AG04449 (cell line): ENCODE data around the gene SLC16A5.

Source experiments
- CTCF ChIA-PET: fragments of 350-600 bp; formaldehyde crosslinking; extraction: SDS; loops from one replicate; lab custom pipeline; 2021; ENCODE audit warnings: antibody characterized with exemption; lab: Yijun Ruan, JAX
- POLR2A ChIA-PET: fragments of 400-600, 350-600 bp; formaldehyde crosslinking; extraction: SDS; loops from one replicate; lab custom pipeline; 2020; ENCODE audit warnings: antibody characterized with exemption, inconsistent platforms; lab: Yijun Ruan, JAX
- DNase-seq: peaks from one replicate; pipeline ENCODE4 v3.0.0-alpha.2; 2010; ENCODE audit warnings: low read depth, low spot score
- H3K4me3 ChIP-seq: 2 replicates; pipeline ENCODE4 v1.5.1; 2011; ENCODE audit warnings: low read depth, mild to moderate bottlenecking, control low read depth, low read length
- TF ChIP-seq, protein P1 (sequence below): IDR thresholded peaks from one replicate; pipeline ENCODE4 v1.5.1; 2011; ENCODE audit warnings: mild to moderate bottlenecking, moderate library complexity, low read length, control low read depth, inconsistent platforms; ENCODE audit not compliant: insufficient read depth; ENCODE audit errors: missing control alignments

The SLC16A5 gene

DNA sequence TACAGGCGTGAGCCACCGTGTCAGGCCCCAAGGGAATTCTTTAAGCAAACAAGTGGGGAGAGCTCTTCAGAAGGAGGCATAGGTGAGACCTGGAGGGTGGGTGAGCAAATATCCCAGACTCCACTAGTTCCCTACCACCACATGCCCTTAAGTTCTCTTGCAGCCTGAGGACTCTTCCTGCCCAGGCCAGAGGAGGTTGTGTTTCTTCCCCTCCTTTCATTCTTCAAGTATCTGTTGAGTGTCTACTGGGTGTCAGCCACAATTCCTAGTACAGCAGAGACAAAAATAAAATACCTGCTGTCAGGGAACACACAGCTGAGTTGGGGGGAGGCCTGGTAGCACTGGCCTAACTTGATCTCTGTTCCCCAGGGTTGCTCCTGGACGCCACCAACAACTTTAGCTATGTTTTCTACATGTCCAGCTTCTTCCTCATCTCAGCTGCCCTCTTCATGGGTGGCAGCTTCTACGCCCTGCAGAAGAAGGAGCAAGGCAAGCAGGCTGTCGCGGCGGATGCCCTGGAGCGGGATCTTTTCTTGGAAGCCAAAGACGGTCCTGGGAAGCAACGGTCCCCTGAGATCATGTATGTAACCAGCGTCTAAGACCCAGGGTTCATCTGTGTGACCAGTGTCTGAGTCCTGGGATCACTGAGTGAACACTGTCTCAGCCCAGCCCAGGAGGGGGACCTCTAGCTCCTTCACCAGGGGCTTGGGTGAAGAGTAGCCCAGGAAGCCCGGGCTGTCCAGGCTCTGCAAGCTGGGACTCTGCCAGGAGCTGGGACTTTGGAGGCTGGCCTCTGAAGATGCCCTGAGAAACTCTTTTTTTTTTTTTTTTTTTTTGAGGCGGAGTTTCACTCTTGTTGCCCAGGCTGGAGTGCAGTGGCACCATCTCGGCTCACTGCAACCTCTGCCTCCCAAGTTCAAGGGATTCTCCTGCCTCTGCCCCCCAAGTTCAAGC, 16.1 kb downstream of the SLC16A5 start:
- H3K4me3 ChIP-seq: no peak overlapping the region
- DNase-seq: no peak
- ChIA-PET CTCF (interaction anchor here (0.9 to 5.9 kb wide), 11 partner anchors 9 to 116 kb away, joined by 3 to 95 read pairs (median 12); partner anchors contain the start of genes MRPL58 and NT5C), POLR2A (interaction anchor here (0.9 to 1.1 kb wide), 2 partner anchors 7 to 16 kb away, joined by 3 read pairs; partner anchors contain the start of gene SLC16A5)
- TF ChIP-seq, protein P1, sequence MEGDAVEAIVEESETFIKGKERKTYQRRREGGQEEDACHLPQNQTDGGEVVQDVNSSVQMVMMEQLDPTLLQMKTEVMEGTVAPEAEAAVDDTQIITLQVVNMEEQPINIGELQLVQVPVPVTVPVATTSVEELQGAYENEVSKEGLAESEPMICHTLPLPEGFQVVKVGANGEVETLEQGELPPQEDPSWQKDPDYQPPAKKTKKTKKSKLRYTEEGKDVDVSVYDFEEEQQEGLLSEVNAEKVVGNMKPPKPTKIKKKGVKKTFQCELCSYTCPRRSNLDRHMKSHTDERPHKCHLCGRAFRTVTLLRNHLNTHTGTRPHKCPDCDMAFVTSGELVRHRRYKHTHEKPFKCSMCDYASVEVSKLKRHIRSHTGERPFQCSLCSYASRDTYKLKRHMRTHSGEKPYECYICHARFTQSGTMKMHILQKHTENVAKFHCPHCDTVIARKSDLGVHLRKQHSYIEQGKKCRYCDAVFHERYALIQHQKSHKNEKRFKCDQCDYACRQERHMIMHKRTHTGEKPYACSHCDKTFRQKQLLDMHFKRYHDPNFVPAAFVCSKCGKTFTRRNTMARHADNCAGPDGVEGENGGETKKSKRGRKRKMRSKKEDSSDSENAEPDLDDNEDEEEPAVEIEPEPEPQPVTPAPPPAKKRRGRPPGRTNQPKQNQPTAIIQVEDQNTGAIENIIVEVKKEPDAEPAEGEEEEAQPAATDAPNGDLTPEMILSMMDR: no peak

DNA sequence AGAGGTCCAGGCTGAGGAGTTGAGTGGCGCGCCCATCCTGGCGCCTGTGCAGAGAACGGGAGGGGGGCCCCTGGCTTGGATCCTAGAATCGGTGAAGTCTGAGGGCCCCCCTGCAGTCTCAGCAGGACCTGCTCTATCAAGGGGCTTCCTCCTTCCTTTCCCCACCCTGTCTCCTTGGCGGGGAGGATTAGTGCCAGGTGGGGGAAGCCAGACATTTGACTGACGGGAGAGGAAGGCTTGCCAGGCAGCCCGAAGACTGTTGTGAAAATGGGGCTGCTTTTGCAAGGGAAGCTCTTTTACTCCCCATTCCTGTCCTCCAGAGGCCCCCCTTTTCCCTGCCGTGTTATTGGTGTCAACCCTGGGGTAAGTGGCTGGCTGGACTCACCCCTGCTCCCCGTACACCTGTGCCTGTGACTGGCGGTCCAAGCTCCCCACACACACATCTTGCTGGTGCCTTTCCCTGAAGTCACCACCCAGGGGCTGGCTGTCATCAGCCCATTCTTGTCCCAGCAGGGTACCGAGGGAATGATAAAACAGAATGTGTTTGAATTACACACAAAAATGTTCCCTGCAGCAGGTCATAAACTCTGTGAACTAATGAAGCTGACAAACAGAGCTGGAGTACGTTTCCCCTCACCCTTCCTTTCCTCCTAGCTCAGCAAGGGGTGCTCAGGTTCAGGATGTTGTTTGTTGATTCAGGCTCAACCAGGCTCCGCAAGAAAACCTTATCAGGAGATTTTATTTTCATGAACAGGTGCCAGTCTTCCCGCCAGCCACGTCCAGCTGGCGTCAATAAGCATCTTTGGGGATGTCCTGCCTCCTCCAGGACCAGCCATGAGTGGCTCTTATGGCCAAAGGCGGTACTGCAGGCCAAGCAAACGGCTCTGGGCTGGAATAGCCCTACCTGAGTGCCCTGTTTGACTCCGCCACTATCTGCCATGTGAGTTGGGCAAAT, 17.6 kb downstream of the SLC16A5 start:
- TF ChIP-seq, protein P1: peak; percentile 81
- ChIA-PET POLR2A (interaction anchor here (0.9 to 1.1 kb wide), 2 partner anchors 9 to 18 kb away, joined by 3 read pairs; partner anchors contain the start of gene SLC16A5), CTCF (interaction anchor here (0.7 to 5.9 kb wide), 27 partner anchors 10 to 350 kb away, joined by 3 to 95 read pairs (median 5); partner anchors contain the start of genes MRPL58, NUP85, SLC16A5 and TMEM94)
- DNase-seq: no peak
- no peak overlapping the region for H3K4me3 ChIP-seq

DNA sequence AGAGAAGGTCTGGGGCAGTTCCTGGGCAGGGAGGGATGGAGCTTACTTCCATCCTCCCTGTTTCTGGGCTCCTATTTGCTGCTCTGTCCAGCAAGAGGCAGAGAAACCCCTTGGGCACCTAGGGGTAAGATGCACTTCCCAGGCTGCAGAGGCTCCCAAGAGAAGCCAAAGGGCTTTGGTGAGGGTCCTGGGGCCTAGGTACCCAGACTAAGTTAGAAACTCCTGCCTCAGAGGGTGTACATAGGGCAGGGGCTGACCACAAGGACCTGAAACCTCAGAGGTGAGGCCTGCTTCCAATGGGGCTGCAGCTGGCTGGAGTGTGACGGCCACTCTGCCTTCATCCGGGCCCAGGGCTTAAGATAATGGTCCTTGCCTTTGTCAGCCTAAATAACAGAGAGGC, 20.4 kb downstream of the SLC16A5 start:
- CTCF ChIA-PET: interaction anchor here (5.4 to 5.9 kb wide), 2 partner anchors 13 to 48 kb away, joined by 43 to 53 read pairs; no protein-coding TSS in a partner anchor
- POLR2A ChIA-PET: no interaction called here

DNA sequence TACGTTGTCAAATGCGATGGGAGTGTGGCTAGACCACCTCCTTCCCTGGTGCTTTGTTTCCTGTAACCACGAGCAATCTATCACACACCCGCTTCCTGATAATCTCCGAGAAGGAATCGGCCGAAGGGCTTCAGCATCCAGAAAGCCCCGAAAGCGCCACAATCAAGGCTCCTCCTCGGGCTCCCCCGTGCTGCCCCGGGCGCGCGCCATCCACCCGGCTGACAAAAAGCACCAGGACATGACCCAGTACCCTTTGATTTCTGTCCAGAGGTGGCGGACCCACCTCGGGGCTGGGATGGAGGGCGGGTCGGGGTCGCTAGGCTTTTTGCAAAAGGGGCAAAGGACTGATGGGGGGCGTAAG, 21.3 kb downstream of the SLC16A5 start:
- ChIA-PET POLR2A (interaction anchor here (0.6 to 0.7 kb wide), 3 partner anchors 12 to 17 kb away, joined by 3 to 4 read pairs (median 3); no protein-coding TSS in a partner anchor), CTCF (interaction anchor here (0.6 to 9.4 kb wide), 8 partner anchors 14 to 94 kb away, joined by 3 to 231 read pairs (median 13); partner anchors contain the start of genes NT5C, NUP85 and SLC16A5)
- DNase-seq: no peak
- peak overlapping the region; percentile 79 for H3K4me3 ChIP-seq
- TF ChIP-seq, protein P1: no peak

More for the DNA sequence above, 20.4 kb downstream of the SLC16A5 start:
- TF ChIP-seq, protein P1: no peak
- H3K4me3 ChIP-seq: no peak overlapping the region
- DNase-seq: no peak

DNA sequence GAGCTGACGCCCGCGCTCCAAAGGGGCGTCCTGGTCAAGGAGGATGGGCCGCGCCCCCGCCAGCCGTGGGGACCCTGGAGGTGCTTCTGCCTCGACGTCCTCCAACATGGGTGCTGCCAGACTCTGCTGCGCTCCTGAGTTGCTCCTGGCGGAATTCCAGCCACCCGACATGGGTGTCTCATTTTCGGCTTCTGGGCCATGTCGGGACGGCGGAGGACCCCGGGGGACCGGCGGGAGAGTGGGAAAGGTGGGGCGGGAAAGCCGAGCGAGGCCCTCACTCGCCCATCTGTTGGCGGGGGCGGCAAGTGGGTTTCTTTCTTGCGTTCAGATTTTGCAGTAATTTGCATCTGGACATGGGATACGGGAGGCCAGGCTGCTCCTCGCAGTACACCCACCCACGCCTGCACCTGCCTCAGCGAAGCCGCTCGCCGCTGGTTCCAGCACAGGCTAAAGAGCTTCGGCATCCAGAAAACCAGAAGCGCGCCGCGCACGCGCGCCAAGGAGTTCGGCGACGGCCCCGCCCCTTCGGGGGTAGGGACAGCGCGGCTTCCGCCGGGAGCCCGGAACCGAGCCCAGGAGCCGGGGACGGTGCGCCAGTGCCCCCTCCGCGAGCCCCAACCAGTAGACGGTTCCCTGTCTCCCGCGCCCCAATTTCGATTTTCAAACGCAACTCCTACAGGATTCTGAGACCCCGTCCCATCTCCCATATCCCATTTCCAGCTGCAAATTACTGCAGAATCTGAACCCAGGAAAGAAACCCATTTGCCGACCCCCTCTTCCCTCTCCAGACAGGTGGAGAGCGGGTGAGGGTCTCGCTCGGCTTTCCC, 21.9 kb downstream of the SLC16A5 start, which contains the start of gene ARMC7:
Gene ARMC7 (plus strand): TSS at position 563 of the 827 bp plus-strand sequence. CDS start 320 bp downstream, outside the sequence.
- peak within 1 kb of the TSS; percentile 79 for H3K4me3 ChIP-seq
- ChIA-PET POLR2A (interaction anchor here (0.6 to 0.7 kb wide), 4 partner anchors 13 to 75 kb away, joined by 3 to 4 read pairs (median 3); no protein-coding TSS in a partner anchor), CTCF (interaction anchor here (0.6 to 9.4 kb wide), 11 partner anchors 14 to 187 kb away, joined by 3 to 231 read pairs (median 5); partner anchors contain the start of genes NT5C, NUP85 and SLC16A5)
- TF ChIP-seq, protein P1: no peak
- no peak for DNase-seq
